Activated T-cell treated with anti-CD3 and anti-CD28 coated beads, Interleukin-2, amount 50 U/mL, for 1 hour (primary cell): ENCODE results near the gene YWHAQ.

ENCODE experiments used
- DNase-seq: peaks from one replicate; pipeline ENCODE4 v3.0.0-alpha.2; 2020

YWHAQ gene

DNA sequence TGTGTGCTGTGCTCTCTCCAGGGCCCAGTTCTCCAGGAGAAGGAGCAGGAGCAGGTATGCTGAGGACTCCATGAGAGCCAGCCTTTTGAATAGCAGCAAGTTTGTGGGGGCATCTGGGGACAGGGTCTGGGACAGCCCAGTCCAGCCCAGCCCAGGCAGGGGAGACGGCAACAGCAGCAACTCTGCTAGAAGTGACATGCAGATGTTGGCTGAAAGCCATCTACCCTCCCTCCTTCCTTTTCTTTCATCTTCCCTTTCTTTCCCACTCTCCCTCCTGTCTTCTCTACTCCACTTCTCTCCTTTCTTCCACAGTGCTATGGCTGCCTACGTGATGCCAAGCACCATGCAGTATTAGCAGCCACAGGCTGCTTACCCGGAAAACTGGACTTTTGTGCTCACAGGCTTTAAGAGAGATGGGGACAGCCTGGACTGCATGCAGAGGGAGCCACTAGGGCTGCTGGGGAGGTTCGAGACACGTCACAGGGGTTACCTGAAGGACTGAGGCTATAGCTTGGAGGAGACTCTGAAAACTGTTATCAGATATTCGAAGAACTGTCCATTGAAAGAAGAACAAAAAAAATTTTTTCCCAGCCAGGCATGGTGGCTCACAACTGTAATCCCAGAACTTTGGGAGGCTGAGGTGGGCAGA is 23.8 kb upstream of the YWHAQ start:
- DNase-seq: no peak

DNA sequence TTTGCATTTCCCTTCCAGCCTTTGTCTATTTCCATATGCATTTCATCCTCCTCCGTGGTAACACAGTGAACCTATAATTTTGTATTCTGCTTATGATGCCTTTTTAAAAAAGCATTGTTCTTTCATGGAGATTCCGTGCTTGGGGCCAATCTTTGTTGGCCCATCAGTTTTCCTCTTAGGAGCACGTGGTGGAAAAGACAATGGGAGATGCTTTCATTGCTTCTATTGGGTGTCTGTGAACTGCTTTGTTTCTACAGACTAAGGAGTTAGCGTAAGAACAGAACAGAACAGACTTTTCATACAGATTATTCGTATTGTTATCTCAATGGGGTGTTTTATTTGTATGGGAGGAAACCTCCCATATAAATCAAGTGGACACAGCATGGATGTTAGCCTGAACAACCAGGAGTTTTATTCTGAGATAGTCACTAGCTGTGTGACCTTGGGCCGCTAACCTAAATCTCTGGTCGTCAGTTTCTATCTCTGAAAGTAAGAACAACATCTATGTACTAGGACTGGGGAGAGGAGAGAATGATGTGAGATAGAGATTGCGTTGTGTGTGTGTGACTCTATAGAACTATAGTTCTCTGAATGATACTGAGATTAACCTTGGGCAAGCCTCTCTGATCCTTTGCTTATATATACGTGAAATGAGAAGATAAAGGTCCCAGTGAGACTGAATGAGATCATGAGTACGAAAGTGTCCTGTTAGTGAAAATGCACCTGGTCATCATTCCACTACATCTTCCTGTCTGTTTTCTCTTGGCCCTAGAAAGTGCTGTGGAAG is 22.9 kb upstream of the YWHAQ start:
- no peak for DNase-seq

DNA sequence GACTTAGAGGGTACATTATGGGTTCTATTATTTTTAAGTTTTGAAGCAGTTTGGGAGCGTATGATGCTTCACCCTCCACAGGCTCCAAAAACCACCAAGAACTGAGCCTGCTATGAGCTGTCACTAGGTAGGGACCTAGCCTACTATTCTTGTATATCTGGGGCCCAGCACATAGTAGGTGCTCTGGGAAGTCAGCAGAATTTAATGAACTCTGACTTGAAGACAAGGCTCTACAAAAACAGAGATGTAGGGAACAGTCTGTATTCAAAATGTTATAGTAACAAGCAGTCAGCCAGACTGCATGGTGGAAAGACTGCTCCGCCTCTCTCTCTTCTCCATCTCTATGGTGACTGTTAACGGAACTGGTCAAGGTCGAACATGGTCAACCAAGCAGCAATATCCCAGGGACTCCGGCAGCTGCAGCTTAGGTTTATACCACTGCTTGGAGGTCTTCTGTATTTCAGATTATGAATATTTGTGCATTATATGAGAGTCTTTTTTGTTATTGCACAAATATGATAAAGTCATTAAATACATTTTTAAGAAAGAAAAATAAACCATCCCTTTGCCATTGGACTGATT is 22.2 kb upstream of the YWHAQ start:
- DNase-seq: no peak

DNA sequence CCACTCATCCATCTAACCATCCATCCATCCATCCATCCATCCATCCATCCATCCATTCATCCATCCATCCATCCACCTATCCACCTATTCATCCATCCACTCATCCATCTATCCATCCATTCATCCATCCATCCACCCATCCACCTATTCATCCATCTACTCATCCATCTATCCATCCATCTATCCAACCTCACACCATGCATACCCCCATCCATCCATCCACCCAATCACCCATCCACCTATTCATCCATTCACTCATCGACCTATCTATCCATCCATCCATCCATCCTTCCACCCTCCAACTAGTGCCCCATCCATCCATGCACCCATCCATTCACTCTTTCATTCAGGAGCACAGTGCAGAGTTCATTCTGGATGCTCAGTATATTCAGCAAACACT is 21.5 kb upstream of the YWHAQ start:
- DNase-seq: no peak

DNA sequence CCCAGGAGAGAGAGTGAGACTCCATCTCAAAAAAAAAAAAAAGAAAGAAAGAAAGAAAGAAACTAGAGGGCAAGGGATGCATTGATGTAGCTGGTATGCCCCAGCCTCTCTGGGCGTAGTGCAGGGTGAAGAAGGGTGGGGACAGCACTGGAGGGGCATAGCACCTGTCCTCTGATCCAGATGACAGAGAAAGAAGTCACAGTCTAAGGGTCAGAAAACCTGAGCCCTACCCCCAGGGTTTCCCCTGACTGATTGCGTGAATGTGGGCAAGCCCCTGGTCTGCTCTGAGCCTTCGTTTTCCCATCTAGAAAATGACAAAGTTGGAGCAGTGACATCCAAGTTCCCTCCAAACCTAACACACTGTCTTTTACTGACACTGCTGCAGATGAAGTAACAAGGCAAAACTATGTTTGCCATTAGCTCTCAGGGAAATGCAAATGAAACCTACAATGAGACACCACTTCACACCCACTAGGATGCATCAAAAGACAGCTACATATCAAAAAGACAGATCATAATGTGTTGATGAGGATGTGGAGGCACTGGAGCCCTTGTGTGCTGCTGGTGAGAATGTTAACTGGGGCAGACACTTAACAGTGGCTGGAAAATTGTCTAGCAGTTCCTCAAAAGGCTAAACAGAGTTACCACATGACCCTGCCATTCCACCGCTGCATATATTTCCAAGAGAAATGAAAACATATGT is 19.5 kb upstream of the YWHAQ start:
- no peak for DNase-seq

DNA sequence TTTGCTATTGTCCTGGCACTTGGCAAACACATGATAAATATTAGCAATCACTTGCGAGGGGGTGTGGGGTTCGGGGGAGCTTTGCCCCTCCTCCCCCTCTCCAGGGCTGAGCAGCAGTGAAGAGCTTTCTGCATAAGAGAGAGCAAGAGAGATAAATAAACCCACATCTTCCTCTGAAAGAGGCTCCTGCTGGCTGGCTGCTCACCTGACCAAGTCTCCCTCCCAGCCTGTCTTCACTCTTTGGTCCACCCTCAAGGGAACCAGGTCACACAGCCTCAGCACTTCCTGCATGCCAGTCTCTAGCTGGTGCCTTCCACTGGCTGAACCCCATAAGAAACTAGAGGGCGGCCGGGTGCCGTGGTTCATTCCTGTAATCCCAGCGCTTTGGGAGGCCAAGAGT is 18.5 kb upstream of the YWHAQ start:
- no peak for DNase-seq

DNA sequence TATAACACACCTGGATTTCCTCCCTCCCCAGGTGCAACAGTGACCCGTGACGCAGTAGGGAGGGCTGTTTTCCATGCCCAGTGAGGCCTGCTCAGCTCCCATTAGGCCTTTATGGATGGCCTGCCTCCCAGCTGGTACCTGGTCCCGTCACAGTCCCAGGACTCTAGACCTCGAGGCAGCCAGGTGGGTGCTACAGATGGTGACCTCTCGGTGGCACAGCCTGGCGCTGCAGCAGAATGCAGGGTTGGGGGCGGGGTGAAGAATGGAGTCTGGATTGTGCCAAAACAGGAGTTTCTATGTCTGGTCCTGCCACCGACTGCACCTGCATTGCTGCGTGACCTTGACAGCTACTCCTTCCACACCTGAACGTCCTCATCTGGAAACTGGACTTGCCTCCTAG is 18.0 kb upstream of the YWHAQ start:
- DNase-seq: no peak

DNA sequence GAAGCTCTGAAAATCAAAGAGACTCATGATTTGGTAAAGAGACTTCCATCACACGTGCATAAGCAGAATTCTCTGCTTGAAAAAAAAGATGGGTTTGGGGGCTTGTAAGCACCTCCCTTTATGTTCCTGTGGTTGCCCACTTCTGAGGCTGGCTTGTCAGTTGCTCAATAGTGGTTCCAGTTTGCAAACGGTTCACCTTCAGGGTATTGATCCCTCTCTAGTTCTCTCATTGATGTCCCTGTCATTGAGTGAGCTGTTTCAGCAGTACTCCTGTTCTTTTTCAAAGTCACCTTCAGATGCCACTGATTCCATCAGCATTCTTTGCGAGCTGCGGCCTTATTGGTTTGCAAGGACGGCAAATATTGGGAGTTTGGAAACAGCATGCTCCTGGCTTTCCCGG is 17.1 kb upstream of the YWHAQ start:
- no peak for DNase-seq

DNA sequence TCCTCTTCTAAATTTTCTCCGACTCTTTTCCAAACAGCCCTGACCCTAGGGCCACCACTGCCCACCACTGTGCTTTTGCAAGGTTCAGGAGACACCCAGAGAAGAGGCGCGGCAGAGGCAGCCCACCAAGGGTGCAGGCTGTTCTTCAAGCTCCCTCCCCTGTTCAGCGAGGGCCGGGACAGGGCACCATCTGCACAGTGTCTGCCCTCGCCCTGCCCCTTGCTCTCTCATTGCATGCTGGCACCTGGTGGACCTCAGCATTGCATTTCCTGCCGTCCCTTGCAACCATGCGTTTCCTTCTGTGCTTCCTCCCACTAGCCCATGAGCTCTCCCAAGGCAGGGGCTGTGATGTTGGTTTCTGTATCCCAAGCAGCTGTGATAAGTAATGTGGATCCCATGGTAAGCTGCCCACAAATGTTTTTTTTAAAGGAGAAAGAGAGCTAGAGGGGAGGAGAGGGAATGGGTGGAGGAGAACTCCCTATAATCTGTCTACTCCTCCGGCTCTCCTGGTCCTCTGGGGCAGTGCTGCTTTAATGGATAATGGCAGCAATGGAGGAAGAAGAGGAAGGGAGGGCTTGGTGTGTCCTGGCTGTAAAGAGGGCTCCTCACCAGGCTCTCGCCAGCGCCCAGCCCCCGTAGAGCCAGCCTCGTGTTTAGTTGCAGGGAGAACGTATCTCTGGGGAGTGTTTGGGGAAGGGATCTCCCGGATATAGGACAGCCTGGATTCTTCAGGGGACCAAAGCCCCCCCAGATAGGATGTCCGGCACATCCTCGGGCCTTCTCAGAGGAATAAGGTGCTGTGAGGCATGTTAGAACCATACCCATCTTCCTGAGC is 15.6 kb upstream of the YWHAQ start:
- no peak for DNase-seq

DNA sequence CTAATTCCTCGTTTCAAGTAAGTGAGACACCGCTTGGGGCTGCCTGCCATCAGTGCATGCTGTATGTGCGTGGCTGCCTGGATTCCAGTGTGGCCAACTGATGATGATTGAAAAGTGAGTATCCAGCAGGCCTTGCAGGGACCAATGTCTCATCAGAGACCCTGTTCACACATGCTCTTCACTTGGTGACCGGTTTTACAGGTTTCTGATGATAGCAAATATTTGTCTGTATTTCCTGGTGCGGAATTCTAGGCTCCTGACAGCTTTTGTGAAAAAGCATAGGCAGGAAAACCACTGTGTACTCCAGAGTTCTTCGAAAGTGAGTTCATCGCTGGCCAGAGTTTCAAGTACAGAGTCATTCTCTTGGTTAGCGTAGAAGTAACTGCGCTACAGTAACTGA is 13.8 kb upstream of the YWHAQ start:
- no peak for DNase-seq

DNA sequence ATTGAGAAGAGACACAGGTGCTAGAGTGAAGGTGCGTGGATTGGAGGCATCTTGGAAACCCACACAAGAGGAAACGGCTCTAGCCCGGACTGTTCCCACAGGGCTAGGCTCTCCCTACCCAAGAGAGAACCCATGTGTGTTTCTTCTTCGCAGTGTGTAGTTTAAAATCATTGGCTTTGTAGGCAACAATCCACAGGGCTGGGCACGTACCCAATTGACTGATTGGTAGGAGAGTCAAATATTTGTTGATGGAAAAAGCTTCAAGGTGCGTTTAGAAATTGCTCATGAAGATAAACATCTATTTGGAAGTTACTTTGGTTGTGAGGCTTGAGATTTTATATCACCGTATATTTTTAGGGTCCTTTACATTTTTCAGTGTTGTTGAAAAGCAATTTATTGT is 13.2 kb upstream of the YWHAQ start:
- DNase-seq: no peak

DNA sequence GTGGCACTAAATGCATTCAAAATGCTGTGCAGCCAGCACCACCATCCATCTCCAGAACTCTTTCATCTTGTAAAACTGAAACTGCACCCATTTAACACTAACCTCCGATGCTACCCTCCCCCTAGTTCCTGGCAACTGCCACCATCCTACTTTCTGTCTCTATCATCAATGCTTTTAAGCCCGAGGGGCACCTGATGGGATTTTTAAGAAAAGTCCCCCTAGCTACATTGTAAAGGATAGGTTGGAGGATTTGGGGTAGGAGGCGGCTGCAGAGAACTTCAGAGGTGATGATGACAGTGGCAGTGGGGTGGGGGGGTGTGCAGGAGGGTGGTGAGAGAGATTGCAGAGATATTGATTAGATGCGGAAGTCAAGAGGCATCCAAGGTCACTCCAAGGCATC is 10.8 kb upstream of the YWHAQ start:
- no peak for DNase-seq

DNA sequence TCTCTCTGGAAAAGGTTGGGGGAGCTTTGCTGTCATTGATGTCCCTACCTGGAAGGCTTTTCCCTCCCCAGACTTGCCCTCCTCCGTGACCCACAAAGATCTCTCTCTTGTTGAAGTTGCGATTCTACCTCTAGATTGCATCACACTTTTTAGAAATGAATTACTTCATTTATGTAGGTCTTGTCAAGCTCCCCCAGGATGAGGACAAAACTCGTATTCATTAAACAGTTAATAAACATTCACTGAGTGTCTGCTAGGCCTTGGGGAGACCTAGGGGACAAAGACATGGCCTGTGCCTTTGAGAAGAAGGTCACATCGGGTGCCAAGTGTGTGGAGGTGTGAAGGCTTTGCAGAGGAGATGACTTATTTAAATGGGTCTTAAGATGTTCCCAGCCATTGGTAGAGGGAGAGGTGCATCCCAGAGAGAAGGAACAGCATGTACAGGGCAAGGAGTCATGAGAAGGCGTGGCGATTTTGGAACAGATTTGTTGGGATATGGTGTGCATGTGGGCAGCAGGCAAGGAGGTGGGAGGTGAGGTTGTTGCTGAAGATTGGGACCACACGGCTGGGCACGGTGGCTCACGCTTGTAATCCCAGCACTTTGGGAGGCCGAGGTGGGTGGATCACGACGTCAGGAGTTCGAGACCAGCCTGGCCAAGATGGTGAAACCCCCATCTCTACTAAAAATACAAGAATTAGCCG is 9.8 kb upstream of the YWHAQ start:
- DNase-seq: no peak

DNA sequence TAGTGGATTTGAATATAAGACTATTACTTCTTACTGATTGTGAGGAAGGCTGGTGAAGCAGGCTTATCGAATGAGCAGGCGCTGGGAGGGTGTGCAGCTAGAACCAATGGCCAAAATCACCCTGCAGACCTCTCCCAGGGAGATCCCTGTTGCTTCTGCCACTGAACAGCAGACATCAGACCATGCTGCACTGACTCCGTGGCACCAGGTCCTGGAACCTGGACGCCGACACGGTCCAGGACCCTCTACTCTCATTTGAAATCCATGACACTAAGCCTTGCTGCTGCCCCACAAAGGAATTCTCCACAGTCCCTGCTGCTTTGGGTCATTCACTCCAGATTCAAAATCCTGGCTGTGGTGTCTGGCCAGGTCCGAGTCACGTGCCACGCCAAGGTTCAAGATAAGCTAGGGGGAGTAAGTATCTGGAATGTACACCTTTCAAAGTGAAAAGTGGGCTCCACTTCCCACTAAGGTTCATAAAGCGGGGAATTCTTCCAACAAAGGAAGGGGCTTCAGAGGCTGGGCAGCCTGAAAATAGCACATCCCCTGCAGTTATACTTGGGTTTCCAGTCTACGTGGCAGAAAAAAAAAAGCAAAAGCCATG is 9.0 kb upstream of the YWHAQ start:
- no peak for DNase-seq

DNA sequence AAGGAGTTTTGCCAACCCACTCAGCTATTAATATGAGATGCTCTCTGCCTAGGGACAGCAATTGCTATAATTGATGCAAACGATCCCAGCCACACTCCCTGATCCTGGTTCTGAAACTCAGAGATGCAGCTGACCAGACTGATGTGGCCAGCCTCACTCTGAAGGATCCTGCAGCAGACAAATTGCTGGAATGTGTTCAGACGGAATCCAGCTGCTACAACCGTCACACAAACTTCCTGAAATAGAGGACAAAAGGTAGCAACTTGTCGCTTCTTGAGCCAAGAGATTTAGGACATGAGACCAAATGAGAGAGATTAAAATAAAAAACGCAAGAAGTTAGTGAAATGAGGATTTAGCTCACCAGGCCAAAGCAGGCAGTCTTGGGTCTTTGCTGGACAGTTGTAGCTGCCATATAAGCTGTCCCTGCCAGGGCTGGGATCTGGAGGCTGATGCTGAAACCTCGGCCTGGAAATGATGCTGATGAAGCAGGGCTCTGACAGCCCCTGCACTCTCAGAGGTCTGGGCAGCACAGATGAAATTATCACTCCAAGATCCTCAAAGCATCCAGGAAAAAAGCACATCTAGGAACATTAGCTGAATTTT is 8.3 kb upstream of the YWHAQ start:
- no peak for DNase-seq

DNA sequence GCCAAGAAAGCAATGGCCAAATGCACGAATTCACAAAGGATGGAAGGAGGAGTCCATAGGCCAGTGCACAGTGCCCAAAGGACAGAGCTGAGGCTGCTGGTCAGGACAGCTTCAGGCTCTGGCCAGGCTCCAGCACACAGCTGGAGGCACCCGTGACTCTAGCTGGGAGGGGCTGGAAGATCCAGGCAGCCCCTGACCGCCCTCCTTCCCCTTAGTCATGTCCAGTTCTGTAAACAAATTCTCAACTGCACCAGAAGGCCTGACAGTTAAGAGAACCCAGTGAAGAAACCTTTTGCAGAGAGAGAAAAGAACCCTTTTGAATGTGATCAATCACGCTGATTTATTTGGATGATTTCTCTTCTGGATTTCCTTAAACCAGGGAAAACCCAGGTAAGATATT is 7.7 kb upstream of the YWHAQ start:
- DNase-seq: no peak

DNA sequence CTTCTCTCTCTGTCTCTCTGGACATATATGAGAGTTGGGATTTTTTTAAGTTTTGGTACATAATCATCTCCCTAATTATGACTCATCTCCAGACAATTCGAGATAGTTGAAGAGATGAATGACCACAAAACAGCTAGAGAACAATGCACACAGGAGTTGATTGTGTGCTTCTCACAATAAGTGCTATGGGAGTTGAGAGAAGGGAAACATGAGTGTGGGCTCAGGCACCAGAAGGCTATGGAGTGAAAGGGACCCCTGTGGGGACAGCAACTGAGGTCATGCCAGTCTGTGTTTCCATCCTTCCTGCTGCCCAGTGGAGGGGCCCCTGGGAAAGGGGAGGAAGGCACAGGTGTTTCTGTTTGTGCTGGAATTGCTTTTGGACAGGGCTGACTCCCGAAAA is 6.5 kb upstream of the YWHAQ start:
- no peak for DNase-seq

DNA sequence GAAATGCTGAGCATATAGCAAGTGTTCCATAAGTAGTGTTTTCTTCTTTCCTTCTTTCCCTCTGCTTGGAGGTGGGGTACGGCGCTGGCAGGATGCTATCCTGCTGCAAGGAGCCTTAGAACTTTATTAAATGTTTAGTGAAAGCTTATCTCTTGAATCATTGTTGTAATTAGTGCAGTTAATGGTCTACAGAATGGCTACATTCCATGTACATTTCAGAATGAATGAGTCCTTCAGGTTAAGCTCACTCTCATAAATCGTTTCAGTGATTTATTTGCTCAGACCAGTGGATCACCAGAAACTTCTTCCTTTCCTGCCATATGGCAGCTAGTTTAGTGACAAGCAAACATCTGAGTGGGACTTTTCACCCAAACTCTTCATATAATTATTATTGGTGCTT is 3.3 kb upstream of the YWHAQ start:
- no peak for DNase-seq

DNA sequence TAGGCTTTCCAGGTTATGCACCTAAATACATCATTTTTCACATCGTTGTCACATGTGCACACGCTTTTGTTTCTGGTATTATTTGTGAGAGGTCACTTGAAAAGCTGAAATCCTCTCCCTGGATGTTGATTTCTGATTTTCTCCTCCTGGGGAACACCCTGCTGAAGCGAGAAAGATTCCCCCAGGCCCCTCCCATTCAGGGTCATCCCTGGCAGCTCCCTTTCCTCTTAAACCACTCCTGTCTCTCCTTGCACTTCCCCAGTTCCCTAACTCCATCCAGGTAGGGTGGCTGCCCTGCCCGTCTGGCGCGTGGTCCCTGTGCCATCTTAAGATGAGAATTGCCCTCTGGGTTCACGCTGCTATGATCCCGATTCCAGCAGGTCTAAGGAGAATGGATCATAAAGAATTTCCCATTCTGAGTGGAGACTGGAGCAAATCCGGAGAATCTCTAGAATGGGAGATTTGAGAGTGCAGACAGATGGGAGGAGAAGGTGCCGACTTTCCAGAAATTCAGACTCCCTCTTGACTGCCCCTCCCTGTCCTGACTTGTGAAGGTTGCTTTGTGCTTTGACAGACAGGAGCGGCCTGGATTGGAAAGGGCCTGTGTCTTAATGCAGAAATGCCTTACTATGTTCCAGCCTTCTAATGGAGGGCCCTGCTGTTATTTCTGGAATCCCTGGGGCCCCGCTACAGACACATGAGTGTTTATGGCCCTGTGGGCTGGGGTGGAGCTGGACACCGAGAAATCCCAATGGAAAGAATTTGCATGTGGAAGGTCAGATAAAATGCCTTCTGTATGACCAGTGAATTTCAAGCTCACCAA is 1.3 kb upstream of the YWHAQ start:
- no peak for DNase-seq

DNA sequence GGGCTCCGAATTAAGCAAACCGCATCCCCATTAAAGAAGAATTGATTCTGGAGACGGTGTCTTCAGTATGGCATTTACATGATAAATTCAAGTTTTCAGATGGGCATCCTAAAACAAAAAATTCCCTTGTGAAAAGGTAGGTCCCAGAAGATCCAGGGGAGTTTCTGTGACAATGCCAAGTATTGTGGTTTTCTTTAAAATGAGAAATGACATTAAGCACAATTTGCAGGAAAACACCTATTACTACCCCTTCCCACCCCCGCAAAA is 689 bp upstream of the YWHAQ start:
- no peak for DNase-seq
